SKM-1 (cell line): ENCODE measurements around the gene SNTG2.
"Not testable (repeated sequence)": the region's sequence is repeated elsewhere in the genome, so short reads cannot be mapped to it uniquely, and the experiment has no call there.

ENCODE experiments used
- DNase-seq: peaks from one replicate; lab custom pipeline; 2025; ENCODE audit not compliant: unreplicated experiment; lab: John Stamatoyannopoulos, UW

Gene SNTG2

DNA sequence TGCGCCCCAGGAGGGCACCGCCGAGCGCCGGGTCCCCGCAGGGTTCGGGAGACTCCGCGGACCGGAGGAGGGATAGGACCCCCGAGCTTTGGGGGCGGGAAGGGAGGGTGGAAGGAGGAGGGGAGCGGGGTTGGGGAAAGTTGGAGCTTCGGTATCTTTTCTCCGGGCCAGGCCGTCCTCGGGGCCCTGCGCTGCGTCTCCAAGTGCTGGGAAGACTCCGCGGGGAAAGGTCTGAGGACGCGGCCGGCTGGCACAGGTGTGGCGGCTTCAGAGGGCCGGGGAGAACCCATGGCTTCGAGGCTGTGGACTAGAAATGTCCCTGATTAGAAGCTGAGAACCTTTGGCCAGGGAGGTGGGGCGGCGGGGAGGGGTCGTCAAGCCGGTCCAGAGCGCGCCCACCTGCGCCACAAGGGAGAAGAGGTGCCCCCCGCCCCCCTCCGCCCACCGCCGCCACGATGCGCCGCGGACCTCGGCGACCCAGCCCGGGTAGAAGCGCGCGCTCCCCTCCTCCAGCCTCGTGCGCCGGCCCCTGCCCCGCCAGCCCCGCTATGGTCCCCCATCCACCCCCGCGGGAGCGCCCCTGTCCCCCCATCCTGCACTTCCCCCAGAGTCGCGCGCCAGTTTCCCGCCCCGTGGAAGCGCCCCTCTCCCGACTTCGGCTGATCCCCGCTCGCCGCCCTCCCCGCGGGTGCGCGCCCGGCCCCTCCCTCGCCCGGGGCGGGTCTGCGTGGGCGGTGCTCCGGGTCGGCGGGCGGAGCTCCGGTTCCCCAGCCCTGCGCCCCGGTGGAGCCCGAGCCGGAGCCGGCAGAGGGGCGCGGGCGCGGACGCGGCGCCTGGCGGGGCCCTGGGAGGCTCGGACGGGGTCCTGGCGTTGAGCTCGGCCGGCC is at the start of gene SNTG2:
SNTG2 (plus strand) TSS at position 770 of the 887 bp plus-strand sequence. CDS start 148 bp downstream, outside the sequence.
- DNase-seq, result no peak

DNA sequence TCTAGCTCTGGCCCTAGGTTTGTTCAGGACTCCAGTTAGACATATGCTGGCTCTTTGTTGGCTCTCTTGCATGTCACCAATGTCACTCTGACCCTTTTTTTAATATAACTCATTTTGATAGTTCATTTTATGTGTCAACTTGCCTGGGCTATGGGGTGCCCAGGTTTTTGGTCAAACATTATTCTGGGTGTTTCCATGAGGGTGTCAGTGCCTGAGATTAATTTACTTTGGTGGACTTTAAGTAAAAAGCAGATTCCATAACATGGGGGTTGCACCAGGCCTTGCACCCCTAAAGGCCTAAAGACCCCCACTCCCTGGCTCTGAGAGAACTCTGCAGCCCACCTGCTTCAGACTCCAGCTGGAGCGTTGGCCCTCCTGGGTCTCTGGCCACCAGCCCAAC is 48.1 kb upstream of the SNTG2 start:
- DNase-seq, result no peak

DNA sequence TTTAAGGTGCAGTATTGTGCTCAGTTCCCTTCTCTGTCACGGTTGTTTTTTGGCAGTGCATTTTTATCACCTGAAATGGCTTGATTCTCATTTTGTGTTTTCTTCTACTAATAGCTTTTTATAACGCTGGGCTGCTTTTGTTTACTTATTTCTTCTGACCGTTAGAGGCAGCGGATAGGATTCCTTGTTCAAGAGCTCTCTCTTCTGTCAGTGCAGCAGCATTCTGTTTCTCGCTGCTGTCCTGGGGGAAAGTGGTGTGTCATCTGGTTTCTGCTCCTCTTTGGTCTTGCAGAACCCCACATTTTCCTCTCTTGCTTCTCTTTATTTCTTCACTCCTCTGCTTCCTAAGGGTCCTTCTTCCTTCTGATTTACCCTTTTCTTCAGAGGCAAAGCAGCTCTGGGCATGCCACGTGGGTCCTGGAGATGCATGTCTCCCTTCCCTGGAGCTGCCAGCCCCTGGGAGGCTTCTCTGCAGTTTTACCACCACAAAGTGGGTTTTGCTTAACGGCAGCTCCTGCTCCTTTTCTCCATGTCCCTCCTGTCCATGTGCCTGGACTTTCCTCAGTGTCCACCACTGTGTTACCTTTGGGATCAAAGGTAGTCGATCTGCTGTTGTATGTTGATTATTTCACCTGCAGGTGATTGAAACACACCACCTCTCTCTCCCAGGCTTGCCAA is 47.3 kb upstream of the SNTG2 start:
- DNase-seq, result no peak

DNA sequence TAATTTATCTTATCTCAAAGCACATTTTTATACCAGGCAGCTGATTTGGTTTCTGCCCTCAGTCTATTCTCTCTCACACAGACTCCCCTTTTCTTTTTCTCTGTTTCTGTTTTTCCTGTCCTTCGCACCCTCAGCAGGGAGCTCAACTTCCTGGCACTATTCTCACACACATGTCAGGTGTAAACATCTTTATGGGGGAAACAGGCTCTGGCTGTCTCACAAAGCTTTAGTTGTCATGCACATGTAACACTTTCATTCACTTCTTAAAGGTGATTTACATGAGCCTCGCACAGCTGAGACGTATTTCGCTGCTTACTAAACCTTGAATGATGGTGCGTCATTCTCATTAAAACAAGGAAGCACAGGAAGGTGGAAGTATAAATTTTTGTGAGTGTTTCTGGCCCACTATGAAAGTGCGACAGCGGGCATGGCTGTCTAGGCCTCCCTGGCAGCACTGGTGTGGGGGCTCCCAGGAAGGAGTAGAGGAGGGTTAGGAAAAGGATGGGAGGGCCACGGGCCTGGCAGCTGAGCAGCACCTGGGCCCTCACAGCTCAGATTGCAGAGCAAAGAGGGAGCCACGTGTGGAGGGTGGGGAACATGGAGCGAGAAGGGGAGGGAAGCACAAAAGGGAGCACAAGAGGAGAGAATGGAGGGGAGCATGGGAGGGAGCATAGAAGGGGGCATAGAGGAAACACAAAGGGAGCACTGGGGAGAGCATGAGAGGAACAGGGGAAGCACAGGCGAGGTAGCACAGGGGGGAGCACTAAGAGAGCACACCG is 46.2 kb upstream of the SNTG2 start:
- no peak for DNase-seq

DNA sequence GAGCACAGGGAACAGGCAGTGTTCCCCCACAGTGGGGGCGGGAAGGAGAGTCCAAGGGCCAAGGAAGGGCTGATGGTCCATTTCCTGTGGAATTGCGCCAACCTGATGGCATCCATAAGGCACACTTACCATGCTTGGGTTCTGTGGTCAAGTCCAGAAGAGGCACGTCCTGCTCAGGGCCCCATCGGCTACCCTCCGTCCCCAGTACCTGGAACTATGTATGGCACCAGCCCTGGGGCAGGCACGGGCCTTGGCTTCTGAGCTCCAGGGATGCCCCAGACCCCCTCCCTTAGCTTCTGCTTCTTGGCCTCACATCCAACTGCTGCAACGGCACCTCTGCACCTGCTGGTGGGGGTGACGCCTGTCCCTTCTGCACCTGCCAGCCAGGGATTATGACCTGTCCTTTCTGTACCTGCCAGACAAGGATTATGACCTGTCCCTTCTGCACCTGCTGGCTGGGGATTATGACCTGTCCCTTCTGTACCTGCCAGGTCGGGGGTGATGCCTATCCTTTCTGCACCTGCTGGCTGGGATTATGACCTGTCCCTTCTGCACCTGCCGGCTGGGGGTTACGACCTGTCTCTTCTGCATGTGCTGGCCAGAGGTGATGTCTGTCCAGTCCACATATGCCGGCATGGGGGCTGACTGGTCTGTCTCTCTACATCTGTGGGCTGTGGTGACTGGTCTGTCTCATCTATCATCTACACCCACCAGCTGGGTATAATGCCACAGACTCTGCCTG is 45.4 kb upstream of the SNTG2 start:
- DNase-seq, result no peak

DNA sequence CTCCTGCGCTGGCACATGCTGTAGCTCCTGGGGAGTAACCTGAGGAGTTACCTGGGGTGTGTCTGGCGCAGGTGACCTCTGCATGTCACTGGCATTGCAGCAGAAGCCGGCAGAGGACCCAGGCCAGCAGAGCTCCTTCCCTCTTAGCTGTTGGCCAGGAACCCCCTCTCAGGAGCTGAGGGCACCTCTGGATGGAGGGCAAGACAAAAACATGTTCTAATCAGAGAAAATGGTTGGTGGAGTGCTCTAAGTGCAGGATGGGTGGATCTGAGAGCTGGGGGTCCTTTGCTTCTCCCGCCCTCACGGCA is 44.9 kb upstream of the SNTG2 start:
- no peak for DNase-seq

DNA sequence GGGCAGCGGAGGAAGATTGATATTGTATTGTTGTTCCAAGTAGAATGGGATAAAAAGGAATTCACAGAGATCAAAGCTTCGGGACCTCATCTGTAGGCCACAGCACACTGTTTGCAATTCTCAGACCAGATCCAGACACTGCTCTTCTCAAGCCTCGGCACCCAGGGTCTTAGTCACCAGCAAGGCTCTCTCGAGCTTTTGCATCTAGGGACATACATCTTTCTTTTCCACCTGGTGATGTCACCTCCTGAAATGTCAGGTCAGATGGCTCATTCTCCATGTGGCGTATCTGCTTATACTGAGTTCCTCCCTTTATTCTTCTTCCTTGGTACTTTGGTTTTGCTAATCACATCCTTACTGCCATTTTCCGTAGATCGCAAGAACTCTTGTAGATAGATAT is 42.9 kb upstream of the SNTG2 start:
- DNase-seq, result no peak

DNA sequence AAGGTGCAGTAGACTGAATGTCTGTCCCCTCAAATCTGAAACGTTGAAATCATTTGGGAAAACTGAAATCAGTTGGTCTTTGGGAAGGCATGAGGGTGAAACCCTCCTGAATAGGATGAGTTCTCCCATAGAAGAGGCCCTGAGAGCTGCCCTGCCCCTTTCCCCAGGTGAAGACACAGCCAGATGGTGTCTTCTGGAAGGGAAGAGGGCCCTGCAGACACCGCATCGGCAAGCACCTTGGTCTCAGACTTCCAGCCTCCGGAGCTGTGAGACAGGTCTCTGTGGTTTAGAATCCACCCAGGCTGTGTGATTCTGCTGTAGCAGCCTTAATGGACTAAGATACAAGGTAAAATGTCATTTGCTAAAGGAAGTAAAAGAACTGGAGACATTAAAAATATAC is 42.1 kb upstream of the SNTG2 start:
- no peak for DNase-seq

DNA sequence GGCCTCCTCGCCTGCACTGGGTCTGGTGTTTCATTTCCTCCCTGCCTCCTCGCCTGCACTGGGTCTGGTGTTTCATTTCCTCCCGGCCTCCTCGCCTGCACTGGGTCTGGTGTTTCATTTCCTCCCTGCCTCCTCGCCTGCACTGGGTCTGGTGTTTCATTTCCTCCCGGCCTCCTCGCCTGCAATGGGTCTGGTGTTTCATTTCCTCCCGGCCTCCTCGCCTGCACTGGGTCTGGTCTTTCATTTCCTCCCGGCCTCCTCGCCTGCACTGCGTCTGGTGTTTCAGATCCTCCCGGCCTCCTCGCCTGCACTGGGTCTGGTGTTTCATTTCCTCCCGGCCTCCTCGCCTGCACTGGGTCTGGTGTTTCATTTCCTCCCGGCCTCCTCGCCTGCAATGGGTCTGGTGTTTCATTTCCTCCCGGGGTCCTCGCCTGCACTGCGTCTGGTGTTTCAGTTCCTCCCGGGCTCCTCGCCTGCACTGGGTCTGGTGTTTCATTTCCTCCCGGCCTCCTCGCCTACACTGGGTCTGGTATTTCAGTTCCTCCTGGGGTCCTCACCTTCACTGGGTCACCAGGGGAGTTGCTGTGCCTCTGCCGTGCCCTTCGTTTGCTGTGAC is 40.8 kb upstream of the SNTG2 start:
- not testable (repeated sequence) for DNase-seq

DNA sequence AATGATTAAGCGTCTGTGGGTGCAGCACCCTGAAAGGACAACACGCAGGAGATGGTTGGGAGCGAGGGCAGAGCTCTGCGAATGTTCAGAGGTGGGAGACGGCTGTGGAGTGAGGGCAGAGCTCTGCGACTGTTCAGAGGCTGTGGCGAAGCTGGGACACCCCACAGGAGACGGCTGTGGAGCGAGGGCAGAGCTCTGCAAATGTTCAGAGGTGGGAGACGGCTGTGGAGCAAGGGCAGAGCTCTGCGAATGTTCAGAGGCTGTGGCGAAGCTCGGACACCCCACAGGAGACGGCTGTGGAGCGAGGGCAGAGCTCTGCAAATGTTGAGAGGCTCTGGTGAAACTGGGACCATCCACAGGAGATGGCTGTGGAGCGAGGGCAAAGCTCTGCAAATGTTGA is 40.0 kb upstream of the SNTG2 start:
- no peak for DNase-seq

DNA sequence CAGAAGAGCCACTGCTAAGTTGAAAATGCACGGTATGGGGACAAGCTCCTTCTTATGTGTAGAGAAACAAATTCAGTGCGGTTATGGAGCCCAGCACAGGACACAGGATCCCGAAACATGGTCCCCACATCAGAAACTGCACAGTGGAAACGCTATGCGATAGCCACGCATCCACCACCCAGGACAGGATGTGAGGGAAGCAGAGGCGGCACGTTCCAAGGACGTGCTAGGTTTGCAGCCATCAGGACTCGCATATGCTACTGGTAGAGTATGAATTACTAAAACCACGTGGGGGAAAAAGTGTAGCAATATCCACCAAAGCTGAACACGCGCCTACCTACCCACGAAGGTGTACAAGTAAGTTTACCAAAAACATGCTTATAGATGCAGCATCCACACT is 34.7 kb upstream of the SNTG2 start:
- DNase-seq, result no peak

DNA sequence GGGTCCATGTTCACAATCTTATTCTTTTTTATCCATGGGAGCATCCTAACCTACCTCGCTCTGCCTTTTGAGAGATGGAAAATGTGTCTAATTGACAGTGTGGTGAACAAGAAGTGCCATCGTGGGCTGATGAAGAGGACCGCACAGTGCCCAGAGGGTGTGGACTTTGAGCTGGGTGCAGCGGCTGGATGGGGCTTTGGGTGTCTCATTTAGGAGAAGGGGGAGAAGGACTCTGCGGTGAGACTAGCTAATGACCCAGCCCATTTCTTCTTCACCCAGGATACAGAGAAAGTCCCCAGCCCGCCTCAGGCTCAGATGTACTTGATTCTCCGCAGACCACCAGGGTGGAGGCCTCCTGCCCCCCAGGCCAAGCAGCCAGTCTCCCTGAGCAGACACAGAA is 33.7 kb upstream of the SNTG2 start:
- no peak for DNase-seq

DNA sequence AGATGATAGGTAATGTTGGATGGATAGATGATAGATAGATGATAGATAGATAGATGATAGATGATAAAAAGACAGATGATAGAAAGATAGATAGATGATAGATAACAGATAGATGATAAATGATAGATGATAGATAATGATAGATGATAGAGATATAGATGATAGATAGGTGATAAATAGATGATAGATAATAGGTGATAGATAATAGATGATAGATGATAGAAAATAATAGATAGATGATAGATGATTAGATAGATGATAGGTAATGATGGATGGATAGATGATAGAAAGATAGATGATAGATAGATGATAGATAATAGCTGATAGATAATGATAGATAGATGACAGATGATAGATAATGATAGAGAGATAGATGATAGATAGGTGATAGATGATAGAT is 31.0 kb upstream of the SNTG2 start:
- no peak for DNase-seq

DNA sequence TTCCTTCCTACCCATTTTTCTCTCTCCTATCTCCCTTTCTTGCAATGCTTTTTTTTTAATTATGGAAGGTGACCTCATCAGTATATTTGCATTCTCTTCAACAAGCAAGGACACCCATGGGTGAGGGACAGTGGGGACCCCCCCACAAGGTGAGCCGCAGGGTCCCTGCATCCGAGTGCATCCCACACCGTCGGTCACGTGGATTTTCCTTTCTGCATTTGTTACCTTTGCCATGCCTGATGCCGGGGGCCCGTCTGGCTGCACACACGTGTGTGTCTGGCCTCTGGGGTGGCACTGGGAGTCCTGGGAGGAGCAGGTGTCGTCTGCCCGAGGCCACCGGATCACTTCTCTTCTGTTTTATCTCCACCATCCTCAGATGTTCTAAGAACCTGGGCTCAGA is 30.1 kb upstream of the SNTG2 start:
- no peak for DNase-seq

DNA sequence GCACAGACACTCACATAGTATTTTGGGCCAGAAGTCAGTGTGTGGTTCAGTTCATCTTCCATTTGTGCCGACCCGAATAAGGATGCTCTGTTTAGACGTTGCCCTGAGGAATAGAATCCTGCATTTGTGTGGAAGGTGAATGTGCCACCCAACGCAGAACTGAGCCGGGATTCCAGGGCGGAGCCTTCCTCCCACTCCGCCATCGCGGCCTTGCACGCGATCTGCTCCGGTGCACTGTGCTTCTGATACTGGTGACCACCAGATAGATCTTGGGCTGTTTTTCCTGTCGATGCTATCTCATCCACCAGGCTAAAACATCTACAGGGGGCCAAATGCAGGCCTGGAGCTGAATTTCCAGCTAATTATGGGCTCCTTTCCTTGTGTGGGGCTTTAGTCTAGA is 29.6 kb upstream of the SNTG2 start:
- DNase-seq, result no peak

DNA sequence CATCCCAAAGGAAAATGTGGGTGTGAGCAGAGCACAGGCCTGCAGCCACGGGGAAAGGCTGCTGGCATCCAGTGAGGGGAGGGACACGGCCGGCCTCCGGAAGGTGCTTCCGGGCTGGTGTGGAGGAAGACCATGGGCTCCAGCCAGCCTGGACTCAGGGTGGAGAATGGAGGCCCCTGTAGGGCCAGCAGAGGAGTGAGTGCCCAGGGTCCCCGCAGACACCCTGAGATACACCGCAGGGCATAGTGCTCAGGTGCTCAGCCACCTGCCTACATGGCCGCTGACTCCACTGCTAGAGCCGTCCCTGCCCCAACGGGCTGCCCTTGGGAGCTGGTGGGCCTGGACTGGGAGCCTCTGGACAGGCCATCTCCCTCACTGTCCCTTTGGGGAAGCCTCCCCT is 28.5 kb upstream of the SNTG2 start:
- DNase-seq, result no peak

DNA sequence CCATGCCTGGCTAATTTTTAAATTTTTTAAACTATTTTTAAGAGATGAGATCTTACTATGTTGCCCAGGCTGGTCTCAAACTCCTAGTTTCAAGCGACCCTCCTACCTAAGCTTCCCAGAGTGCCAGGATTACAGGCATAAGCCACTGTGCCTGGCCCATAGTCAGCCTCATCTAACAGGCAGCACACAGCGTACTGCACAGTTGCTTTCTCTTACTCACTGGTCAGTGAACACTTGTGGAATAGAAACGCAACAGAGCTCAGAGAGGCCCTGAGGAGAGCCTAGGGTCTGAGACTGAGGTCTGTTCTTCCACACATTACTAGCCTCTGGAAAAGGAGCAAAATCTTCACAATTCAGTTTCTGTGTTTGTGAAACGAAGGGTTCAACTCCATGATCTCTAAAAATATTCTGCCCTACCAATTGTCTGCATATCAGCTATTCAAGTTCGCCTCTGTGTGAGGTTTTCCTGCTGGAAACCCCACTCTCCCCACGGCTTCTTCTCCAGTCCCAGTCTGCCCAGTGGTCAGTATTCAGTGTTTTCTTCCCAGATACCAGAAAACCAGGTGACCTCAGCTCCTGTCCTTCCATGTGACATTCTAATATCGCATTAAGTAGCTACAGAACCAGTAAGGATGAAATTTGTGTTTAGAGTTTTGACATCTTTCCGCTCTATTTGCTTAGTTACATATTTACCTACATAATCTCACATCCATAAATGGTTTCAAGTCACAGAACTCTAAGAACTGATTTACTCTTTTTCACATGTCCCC is 26.6 kb upstream of the SNTG2 start:
- no peak for DNase-seq

DNA sequence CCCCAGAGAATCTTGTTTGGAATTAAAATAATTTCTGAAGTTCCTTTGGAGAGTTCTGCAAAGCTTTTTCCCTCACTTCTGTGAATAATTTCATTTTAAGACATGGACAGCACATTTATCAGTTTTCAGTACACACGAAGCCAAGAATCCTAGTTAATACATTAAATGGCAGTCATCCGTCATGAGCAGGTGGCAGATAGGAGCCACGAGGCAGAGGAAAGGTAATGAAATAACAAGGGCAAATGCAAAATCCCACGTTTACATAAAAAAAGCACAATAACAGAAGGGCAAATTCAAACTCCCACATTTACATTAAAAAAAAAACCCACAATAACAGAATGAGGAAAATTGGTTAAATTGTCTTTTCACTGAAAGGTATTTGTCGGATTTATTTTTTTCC is 25.9 kb upstream of the SNTG2 start:
- DNase-seq, result no peak

DNA sequence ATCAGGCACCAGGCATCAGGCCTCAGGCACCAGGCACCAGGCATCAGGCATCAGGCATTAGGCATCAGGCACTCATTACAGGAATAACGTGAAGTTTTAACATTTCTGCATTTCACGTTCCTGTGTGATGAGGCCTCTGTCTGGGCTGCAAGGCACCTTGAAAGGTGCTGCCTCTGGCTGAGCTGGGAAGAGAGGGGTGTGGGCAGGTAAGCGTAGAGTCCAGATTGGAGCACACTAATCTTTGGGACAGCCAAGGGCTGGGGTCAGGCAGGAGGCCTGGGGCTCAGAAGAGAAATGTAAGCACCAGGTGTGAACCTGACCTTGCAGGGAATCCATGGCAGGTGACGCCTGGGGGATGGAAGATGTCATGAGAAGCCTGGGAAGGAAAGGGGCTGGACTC is 25.3 kb upstream of the SNTG2 start:
- no peak for DNase-seq

DNA sequence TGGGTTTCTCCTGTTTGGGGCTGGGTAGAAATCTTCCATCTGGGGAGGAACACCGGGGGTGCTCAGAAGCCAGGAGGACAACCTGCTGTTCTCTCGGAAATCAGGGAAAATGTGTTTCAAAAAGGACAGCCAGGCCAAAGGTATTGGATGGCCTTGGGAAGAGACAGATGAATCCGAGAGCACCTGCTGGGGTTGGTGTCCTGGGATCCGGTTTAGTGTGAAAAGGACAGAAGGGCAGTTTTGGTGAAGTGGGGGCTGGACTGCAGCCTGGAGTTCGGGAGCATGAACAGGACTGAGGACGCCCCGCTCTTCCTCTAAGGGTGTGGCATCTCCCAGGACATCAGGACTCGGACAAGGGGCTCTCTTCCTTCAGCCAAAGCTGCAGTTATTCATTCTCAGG is 24.9 kb upstream of the SNTG2 start:
- DNase-seq, result no peak
